AG04449 (cell line): ENCODE data around the gene NRXN2.

ENCODE experiments used
- CTCF ChIA-PET: fragments of 350-600 bp; formaldehyde crosslinking; extraction: SDS; loops from one replicate; lab custom pipeline; 2021; ENCODE audit warnings: antibody characterized with exemption; lab: Yijun Ruan, JAX
- POLR2A ChIA-PET: fragments of 400-600, 350-600 bp; formaldehyde crosslinking; extraction: SDS; loops from one replicate; lab custom pipeline; 2020; ENCODE audit warnings: antibody characterized with exemption, inconsistent platforms; lab: Yijun Ruan, JAX
- DNase-seq: peaks from one replicate; pipeline ENCODE4 v3.0.0-alpha.2; 2010; ENCODE audit warnings: low read depth, low spot score
- H3K4me3 ChIP-seq: 2 replicates; pipeline ENCODE4 v1.5.1; 2011; ENCODE audit warnings: low read depth, mild to moderate bottlenecking, control low read depth, low read length
- CTCF ChIP-seq: IDR thresholded peaks from one replicate; pipeline ENCODE4 v1.5.1; 2011; ENCODE audit warnings: mild to moderate bottlenecking, moderate library complexity, low read length, control low read depth, inconsistent platforms; ENCODE audit not compliant: insufficient read depth; ENCODE audit errors: missing control alignments

Gene NRXN2

GRCh38 chr11:64734811-64735724, 12.1 kb upstream of the NRXN2 start:
- TF ChIP-seq CTCF: no peak
- CTCF ChIA-PET: interaction anchor here (0.7 to 2.6 kb wide), 9 partner anchors 9 to 83 kb away, joined by 3 to 12 read pairs (median 3); partner anchors contain the start of gene RASGRP2
- no peak for DNase-seq

GRCh38 chr11:64731601-64732000, 8.6 kb upstream of the NRXN2 start:
- DNase-seq: no peak
- CTCF ChIA-PET: interaction anchor here (2.0 kb wide), 1 partner anchor 9 kb away, joined by 6 read pairs; no protein-coding TSS in a partner anchor
- POLR2A ChIA-PET: no interaction called here
- no peak overlapping the region for H3K4me3 ChIP-seq
- TF ChIP-seq CTCF: no peak

More at GRCh38 chr11:64734811-64735724, 12.1 kb upstream of the NRXN2 start:
- POLR2A ChIA-PET: no interaction called here
- H3K4me3 ChIP-seq: no peak overlapping the region

- TF ChIP-seq CTCF: no peak
- no peak for DNase-seq
- no peak overlapping the region for H3K4me3 ChIP-seq
- ChIA-PET POLR2A (no interaction called here), CTCF (interaction anchor here (0.7 to 2.0 kb wide), 3 partner anchors 11 to 13 kb away, joined by 3 to 6 read pairs (median 3); no protein-coding TSS in a partner anchor)
Measured at GRCh38 chr11:64729851-64730382, 6.9 kb upstream of the NRXN2 start.

- CTCF ChIA-PET: interaction anchor here (1.0 kb wide), 1 partner anchor 40 kb away, joined by 3 read pairs; no protein-coding TSS in a partner anchor
- DNase-seq: no peak
- no peak overlapping the region for H3K4me3 ChIP-seq
- POLR2A ChIA-PET: no interaction called here
- TF ChIP-seq CTCF: no peak
Measured at GRCh38 chr11:64728757-64729365, 5.9 kb upstream of the NRXN2 start.

GRCh38 chr11:64726867-64727530, 4.0 kb upstream of the NRXN2 start:
- no peak for DNase-seq
- no peak for TF ChIP-seq CTCF
- H3K4me3 ChIP-seq: no peak overlapping the region
- CTCF ChIA-PET: interaction anchor here (0.6 to 4.8 kb wide), 7 partner anchors 8 to 278 kb away, joined by 3 to 19 read pairs (median 5); no protein-coding TSS in a partner anchor
- POLR2A ChIA-PET: no interaction called here
